GM21447 (cell line): ENCODE results near the gene SIN3A.
"Not testable (repeated sequence)": the region's sequence is repeated elsewhere in the genome, so short reads cannot be mapped to it uniquely, and the experiment has no call there.

Experiments used
- ATAC-seq: cut with Tn5 transposase; IDR thresholded peaks from one replicate; pipeline ENCODE4 v1.9.1; 2021; ENCODE audit not compliant: unreplicated experiment

Gene SIN3A

DNA sequence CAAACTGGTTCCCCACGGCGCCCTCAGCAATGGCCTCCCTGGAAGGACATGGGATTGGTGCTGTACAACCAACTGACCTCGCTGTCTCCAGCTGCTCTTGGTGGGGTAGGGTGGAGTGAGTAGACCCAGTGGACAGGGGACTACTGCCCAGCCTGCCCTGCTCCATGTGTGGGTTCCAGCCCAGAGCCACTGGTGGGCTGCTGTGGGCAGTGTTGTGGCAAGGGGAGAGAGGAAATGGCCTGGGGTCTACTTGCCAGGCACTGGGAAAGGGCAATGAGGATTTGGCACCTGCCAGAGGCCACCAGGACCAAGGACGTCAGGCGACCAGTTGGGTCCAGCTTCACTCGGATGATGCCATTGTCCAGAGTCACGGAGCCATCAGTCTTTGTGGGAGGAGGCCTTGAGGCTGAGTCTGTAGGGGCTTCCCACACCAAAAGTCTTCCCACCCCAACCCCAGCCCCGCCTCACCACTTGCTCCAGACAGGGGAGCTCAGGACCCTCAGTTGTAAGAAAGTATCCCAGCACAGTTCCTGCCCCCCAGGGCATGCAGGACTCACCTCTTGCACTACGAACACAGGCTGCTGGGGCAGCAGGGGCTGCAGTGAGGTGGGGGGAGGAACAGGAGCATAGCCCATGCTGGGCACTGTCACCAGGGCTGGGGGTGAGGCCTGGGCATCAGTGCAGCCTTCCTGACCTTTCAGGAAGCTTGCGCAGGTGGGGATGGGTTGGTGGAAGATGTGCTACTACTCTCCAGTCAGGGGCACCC is 92.5 kb downstream of the SIN3A start:
- ATAC-seq, result no peak

DNA sequence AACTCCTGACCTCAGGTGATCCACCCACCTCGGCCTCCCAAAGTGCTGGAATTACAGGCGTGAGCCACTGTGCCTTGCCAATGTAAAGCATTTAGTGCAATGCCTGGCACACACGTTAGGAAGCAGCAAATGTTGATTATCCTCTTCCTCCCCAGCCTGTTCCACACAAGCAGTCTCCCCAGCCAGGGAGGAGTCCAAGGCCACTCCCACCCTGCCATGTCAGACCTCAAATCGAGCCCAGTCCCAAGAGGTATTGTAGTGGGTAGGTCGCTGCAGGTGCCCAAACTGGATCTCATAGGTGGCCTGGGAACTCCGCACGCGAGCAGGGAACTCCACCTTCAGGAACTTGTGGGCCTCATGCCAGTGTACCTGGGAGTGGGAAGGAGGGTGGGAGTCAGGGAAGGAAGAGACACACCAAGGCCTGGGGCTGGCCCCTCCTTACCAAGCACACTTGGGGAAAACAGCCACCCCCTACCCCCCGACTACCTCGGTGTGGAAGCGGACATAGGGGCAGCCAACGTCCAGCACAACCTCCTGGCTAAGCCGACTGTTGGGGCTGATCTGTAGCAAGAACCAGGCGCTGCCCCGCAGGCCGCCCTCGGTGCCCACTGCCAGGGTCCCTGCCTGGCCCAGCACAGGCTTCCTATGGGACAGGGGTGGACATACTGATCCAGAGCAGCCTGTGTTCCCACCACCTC is 93.4 kb downstream of the SIN3A start:
- ATAC-seq, result no peak

GRCh38 chr15:75356517-75356916 is 95.0 kb downstream of the SIN3A start:
- no peak for ATAC-seq

GRCh38 chr15:75356006-75356405 is 95.5 kb downstream of the SIN3A start:
- no peak for ATAC-seq

DNA sequence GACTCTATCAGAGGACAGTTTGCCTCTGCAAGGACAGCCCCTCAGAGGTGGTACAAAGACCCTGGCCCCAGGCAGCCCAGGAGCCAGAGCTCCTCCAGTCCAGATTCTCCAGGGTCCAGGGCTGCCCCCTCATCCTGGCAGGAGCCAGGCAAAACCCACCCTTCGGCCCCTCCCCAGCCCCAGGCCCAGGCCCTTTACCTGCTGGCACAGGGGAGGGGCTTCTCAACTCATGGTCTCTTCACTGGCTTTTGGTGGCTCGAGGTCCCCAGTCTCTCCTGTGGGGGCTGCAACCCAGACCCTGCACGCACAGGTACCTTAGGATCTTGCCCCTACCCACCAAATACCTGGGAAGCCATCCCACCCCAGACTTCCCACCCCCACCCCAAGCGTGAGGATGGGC is 96.1 kb downstream of the SIN3A start:
- no peak for ATAC-seq

DNA sequence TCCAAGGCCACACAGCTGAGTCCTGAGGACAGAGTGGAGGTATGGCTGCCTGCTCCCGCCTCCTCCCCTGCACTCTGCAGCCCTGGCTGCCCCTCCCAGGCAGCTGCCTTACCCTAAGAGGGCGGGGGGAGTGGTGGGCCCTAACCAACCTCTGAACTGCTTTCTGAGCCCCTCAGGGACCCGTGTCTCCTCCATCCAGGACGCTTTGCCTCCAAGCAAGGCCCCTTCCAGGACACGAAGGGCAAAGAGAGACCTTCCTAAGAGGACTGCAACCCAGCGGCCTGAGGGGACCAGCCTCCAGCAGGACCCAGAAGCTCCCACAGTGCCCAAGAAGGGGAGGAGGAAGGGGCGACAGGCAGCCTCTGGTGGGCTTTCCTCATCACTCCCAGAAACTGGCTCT is 97.0 kb downstream of the SIN3A start:
- no peak for ATAC-seq

- ATAC-seq, result no peak
Measured at GRCh38 chr15:75353604-75354003, 97.9 kb downstream of the SIN3A start.

- ATAC-seq, result no peak
Measured at GRCh38 chr15:75352186-75353080, 99.1 kb downstream of the SIN3A start.

- ATAC-seq, result no peak
Measured at GRCh38 chr15:75350601-75351361, 100.7 kb downstream of the SIN3A start.

GRCh38 chr15:75349851-75350588 is 101.5 kb downstream of the SIN3A start:
- ATAC-seq, result peak; percentile 51

- not testable (repeated sequence) for ATAC-seq
Measured at GRCh38 chr15:75349351-75349669, 102.2 kb downstream of the SIN3A start.

GRCh38 chr15:75348562-75349350 is 102.7 kb downstream of the SIN3A start:
- no peak for ATAC-seq

DNA sequence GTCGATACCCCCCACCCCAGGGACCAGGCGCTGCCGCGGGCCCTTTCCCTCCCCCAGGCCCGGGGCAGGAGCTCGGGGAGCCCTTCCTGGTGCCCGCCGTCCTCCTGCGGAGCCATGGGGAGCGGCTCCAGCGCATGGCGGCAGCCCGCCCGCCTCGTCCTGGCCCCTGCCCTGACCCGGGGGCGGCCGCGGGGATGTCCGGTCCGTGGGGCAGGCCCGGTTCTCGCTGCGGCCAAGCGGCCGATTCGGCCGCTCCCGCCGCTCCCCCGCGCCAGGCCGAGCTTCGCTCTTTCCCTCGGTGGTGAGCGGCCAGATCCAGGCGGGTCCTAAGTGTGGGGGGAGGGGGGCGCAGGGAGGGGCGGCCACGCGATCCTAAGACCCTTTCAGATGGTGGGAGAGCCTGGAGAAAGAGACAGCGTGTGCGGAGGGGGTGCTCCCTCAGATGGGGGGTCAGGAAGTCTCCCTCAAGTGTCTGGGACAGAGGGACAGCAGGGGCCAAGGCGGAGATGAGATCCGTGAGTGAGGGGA is 103.4 kb downstream of the SIN3A start:
- ATAC-seq, result no peak

DNA sequence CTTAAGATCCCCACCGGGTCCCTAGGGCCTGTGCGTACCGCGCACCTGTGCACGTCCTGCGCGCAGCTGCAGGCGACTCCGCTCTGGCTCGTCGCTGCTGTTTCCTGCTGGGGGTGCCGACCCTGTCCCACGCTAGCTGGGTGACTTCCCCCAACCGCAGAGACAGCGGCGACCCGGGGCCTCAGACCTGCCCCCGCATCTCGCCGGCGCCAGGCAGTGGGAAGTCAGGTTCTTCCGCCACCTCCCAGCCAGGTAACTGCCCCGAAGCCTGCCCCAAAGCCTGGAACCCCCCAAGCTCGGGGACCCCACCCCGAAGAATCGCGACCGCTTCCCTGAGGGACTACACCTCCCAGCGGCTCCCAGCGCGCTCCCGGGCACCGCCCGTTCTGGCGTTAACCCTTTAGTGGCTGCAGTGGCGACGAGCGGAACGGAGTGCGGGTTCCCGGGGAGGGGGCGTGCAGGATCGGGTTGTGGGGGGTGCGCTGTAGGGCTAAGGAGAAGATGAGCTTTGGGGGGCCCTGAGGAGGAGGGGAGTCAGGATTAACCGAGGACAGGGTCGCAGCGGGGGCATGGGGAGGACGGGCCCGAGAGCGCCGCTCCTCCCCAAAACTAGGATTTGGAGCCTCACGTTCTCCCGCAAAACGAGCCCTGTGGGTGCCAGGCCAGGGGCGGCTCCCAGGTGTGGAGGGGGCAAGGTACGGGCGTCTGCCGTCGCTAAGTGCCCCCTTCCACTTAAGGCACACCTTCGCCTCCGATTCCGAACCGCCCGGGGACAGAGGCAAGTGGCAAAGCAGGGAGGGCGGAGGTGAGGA is 104.1 kb downstream of the SIN3A start:
- peak; percentile 43 for ATAC-seq

DNA sequence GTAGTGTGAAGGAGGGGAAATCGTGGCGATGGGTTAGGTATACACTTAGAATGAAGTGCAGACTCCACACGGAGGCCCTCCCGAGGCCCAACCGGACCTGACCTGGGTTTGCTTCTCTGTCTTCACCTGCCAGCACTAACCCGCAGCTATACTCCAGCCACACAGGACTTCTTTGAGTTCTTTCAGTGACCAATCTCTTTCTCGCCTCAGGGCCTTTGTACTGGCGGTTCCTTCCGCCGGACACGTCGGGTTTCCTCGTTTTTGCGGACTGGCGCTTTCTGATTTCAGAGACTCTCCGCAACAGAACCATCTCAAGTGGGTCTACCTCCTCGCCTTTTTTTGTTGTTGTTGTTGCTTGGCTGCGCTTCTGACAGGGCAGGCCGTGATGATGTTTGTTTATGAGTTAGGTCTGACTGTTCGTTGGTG is 104.7 kb downstream of the SIN3A start, which contains the start of gene NEIL1:
TSS of gene NEIL1 (plus strand) at position 244 of the 426 bp plus-strand sequence. CDS start 1,867 bp downstream, outside the sequence.
- no peak for ATAC-seq

DNA sequence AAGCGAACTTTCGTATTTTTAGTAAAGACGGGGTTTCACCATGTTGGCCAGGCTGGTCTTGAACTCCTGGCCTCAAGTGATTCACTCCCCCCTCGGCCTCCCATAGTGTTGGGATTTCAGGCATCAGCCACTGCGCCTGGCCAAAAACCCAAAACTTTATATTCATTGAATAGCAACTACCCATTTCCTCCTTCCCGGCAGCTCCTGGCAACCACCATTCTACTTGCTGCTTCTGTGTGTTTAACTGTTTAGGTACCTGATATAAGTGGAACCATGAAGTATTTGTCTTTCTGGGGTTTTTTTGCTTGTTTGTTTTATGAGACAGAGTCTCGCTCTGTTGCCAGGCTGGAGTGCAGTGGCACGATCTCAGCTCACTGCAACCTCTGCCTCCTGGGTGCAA is 107.5 kb downstream of the SIN3A start:
- ATAC-seq, result not testable (repeated sequence)

DNA sequence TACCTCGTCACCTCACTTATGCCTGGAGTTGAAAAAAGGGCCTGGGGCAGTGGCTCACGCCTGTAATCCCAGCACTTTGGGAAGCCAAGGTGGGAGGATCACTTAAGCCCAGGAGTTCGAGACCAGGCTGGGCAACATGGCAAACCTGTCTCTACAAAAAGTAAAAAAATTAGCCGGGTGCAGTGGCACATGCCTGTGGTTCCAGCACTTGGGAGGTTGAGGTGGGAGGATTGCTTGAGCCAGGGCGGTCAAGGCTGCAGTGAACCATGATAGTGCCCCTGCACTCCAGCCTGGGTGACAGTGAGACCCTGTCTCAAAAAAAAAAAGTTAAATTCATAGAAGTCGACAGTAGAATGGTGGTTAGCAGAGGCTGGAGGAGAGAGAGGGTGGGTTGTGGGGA is 109.3 kb downstream of the SIN3A start:
- no peak for ATAC-seq

DNA sequence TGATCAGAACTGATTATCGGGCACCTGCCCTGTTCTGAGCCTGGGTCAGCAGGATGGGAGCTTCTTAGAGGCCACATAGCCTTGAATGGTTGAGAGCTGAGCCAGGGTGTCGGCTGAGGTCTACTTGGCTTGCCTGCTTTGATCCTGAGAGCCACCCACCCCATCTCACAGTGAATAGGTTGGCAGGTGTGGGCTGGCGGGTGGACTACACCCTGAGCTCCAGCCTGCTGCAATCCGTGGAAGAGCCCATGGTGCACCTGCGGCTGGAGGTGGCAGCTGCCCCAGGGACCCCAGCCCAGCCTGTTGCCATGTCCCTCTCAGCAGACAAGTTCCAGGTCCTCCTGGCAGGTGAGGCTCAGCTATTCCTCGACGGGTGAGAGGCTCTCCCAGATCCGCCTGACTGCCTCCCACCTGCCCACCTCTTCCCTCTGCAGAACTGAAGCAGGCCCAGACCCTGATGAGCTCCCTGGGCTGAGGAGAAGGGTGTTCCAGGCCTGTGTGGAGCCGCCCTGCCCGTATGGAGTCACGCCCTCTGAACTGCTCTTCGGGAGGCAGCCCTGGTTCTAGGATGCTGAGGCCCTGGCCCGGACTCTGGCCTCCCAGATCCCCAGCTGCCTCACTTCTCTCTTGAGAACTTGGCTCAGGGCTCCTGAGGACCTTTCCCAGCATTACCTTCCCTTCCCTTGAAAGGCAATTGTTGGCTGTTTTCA is 111.8 kb downstream of the SIN3A start:
- no peak for ATAC-seq
